HL-60 (cell line): ENCODE measurements around the gene SNRPB.

Experiments used
- CTCF ChIP-seq: IDR thresholded peaks from one replicate; pipeline ENCODE4 v1.5.1; 2011; ENCODE audit warnings: low read length, control low read depth, inconsistent platforms; ENCODE audit not compliant: insufficient read depth
- GABPA ChIP-seq: IDR thresholded peaks from 2 replicates; pipeline ENCODE4 v1.6.1; 2012; ENCODE audit warnings: low read depth
- POLR2AphosphoS5 ChIP-seq: IDR thresholded peaks from 2 replicates; pipeline ENCODE4 v1.6.1; 2012; ENCODE audit warnings: low read depth
- REST ChIP-seq: IDR thresholded peaks from 2 replicates; pipeline ENCODE4 v1.6.1; 2012; ENCODE audit warnings: low read depth; ENCODE audit not compliant: insufficient replicate concordance
- SPI1 ChIP-seq: IDR thresholded peaks from 2 replicates; pipeline ENCODE4 v1.6.1; 2012; ENCODE audit warnings: low read depth, mild to moderate bottlenecking, borderline replicate concordance

GRCh38 chr20:2473516-2473915, 2.9 kb upstream of the SNRPB start:
- TF ChIP-seq CTCF: no peak
- TF ChIP-seq REST: no peak
- TF ChIP-seq GABPA: no peak
- no peak for TF ChIP-seq POLR2AphosphoS5
- no peak for TF ChIP-seq SPI1
